Measurements from ENCODE around the gene RPA3. TPM values are rescaled to one million over a fixed set of nuclear protein-coding genes. Genes with fewer than 3 reads are reported as not detected.
"Not testable (repeated sequence)": the region's sequence is repeated elsewhere in the genome, so short reads cannot be mapped to it uniquely, and the experiment has no call there.

Gene RPA3
- polyA plus RNA-seq, 4 donors, result 64.2 to 80.5 (median 66.3) TPM

DNA sequence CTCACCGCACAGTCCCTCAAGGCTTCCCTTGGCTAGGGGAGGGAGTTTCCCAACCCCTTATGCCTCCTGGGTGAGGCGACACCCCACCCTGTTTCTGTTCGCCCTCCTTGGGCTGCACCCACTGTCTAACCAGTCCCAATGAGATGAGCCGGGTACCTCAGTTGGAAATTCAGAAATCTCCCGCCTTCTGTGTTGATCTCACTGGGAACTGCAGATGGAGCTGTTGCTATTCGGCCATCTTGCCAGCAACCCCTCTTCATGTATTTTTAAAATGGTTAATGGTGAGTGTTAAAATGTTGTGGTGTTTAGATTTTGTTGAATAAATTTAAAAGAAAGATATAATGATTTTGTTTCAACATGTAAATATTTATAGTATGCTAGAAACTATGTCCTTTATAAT is 55.9 kb downstream of the RPA3 start:
- no peak for DNase-seq (ENCODE audit: low read depth in 4 of 4, low spot score in 3 of 4)

DNA sequence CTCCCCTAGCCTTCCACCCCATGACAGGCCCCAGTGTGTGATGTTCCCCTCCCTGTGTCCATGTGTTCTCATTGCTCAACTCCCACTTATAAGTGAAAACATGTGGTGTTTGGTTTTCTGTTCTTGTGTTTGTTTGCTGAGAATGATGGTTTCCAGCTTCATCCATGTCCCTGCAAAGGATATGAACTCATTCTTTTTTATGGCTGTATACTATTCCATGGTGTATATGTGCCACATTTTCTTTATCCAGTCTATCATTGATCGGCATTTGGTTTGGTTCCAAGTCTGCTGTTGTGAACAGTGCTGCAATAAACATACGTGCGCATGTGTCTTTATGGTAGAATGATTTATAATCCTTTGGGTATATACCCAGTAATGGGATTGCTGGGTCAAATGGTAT is 61.9 kb downstream of the RPA3 start:
- not testable (repeated sequence) for DNase-seq (ENCODE audit: low read depth in 4 of 4, low spot score in 3 of 4)

DNA sequence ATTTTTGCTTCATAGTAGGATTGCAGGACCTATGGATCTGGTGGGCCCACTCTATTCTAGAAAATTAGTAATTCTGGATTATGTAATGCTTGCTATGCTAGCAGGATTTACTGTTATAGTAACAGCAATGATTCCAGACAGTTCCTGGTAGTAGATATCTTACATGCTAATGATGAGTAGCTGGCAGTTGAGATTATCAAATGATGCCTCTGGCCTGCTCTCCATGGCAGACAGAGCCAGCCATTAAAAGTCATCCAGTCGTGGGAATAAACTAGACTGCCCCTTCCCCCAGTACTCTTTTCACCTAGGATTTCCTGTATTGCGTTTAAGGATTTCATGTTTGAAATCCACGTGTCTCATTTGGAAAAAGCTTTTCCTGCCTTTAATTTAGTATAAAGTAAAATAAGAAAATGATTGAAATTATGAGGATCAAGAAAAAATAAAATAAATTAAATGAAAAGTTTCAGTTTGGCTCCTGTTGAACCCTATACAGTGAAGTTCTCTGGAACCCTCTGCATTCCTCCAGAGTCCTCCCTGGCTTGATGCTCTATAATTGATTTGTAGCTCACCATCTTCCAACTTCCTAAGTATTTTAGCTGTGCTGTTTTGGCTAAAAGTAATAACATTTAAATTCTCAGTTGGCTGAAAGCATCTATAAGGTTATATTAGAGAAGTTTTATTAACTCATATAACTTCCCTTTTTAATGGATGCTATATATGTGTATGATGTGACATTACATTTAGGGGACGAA is 63.3 kb downstream of the RPA3 start:
- DNase-seq (ENCODE audit: low read depth in 4 of 4, low spot score in 3 of 4), result no peak

DNA sequence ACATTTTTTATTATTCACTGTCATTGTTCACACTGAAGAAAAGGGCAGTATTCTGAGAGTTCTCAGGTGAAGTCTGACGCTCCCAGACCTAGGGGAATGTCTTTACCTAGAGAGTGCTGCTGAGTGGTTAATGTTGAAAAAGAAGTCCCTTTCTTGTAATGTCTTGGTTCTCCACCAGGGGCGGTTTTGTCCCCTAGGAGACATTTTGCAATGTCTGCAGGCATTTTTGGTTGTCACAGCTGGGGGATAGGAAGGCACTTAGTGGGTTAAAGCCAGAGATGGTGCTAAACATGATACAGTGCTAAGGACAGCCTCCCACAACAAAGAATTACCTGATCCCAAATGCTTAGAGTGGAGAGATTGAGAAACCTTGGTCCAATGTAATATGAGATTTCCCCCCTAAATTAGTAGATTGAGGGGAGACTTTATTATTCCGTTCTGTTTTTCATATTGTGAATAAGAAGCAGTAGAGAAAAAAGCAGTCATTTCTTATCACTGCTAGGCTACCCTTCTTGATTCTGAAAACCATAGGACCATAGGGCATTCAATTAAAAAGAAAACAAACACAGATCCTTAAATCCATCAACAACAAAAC is 64.7 kb downstream of the RPA3 start:
- no peak for DNase-seq (ENCODE audit: low read depth in 4 of 4, low spot score in 3 of 4)

DNA sequence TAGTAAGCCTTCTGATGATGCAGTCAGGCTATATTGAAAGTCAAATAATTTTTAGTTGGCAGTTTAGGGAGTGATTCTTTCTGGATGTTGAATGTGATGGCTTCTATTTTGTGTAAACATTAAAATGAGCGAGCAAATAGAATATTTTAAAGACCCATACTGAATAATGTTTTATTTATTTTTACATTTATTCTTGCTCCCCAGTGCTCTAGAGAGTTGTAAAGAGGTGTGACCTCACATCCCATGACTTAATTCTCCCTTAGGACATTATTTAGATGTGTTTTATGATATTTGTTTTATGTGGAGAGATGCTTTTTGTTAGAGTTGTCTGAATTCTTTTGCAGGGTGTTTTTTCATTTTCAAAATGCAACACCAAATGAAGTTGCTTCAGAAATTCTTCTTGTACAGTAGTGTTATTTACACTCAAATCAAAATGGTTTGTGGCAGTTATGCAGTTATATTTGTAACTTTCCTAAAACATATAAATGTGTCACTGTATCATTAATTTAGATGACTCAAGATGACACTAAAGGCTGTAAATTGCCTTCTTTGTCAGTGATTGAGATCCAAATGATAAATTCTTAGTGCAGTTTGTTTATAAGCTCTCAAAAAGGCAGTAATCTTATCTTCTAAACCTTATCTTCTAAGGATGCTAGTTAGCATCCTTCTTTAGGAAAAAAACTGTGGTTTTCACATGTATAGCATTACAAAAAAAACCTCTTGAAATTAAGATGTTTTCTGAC is 65.4 kb downstream of the RPA3 start:
- DNase-seq (ENCODE audit: low read depth in 4 of 4, low spot score in 3 of 4), result no peak

DNA sequence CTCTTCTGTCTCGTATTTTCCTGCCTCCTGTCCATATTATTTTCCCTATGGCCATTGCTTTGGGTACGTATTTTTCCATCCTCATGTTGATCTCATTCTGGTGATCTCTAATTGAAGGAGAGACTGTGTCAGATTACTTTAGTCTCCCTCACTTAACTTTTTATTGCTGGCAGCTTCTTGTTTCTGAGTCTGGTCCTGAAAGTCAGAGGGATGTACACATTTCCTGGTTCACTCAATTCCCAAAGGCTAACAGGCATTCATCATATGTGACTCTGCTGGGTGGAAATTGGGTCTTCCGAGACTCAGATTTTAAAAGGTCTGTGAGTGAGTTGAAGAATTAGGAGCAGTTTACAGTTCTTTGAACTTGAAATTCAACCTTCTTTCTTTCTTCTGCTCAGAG is 66.9 kb downstream of the RPA3 start:
- DNase-seq (ENCODE audit: low read depth in 4 of 4, low spot score in 3 of 4), result no peak

DNA sequence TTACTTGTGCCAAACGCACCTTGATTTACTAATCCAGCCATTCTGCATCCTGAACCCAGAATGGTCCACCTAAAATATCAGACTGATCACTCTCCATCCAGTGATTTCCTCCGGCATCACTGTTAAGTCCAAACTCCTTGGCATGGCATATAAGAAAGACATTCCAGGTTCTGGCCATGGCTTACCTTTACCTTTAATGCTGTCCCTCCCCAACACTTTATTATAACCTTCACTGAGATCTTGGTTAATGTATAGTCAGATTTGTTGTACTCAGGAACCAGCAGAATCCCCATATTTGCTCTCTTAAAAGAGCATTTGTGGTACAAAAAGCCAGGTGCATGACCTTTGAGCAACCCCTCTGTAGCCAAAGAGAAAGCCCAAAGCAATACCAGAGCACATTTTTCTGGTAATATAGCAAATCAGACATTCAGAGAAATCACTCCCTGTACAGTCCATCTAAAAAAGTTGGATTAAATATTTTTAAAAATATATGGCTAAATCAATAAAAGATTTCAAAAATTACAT is 67.7 kb downstream of the RPA3 start:
- DNase-seq (ENCODE audit: low read depth in 4 of 4, low spot score in 3 of 4), result no peak

DNA sequence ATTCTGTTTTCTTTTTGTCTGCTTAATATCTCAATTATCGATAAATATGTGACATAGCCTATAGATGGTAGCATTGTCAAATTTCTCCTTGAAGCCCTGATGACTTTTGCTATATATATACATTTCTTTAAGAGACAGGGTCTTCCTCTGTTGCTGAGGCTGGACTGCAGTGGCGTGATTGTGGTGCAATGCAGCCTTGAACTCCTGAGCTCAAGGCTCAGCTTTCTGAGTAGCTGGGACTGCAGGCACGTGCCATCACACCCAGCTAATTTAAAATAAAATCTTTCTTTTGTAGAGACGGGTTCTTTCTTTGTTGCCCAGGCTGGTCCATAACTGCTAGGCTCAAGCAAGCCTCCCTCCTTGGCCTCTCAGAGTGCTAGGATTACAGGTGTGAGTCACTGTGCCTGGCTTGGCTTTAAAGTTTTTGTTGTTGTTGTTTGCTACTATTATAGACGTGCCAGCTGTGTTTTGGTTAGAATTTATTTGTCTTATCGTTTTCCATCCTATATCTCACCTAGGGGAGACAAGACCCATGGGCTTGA is 70.8 kb downstream of the RPA3 start:
- no peak for DNase-seq (ENCODE audit: low read depth in 4 of 4, low spot score in 3 of 4)

DNA sequence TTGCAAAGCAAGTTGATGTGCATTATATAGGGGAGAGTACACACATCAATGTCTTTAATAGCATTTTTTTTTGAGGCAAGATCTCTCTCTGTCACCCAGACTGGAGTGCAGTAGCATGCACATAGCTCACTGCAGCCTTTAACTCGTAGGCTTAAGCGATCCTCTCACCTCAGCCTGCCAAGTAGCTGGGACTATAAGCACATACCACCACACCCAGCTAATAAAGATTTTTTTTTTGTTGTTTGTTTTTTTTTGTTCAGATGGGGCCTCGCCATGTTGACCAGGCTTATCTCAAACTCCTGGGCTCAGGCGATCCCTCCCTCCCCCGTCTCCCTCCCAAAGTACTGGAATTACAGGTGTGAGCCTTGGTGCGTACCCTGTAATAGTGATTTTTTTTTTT is 76.3 kb downstream of the RPA3 start:
- no peak for DNase-seq (ENCODE audit: low read depth in 4 of 4, low spot score in 3 of 4)

DNA sequence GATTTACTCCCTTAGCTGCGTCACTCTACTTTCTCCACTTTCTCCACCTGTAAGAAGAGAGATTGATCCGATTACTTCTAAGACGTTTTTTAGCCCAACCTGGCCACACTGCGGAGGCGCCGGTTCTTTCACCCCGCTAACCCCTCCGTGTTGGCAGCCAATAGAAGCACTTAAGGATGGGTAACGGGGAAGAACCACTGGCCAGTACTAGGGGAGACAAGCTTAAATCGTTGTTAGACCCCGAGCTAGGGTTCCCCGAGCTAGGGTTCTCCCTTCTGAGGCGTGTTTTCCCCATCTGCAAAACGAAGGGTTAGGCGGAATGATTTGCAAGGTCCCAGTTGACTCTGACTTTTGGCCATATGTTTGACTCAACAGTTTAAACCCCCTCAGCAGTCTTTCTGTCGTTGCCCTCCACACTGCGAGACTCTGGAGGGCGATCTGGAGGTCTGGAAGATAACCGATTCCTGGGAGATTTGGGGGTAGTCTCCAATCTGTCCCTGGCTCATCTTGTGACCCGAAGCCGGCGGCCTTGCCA is 77.2 kb downstream of the RPA3 start:
- no peak for DNase-seq (ENCODE audit: low read depth in 4 of 4, low spot score in 3 of 4)

DNA sequence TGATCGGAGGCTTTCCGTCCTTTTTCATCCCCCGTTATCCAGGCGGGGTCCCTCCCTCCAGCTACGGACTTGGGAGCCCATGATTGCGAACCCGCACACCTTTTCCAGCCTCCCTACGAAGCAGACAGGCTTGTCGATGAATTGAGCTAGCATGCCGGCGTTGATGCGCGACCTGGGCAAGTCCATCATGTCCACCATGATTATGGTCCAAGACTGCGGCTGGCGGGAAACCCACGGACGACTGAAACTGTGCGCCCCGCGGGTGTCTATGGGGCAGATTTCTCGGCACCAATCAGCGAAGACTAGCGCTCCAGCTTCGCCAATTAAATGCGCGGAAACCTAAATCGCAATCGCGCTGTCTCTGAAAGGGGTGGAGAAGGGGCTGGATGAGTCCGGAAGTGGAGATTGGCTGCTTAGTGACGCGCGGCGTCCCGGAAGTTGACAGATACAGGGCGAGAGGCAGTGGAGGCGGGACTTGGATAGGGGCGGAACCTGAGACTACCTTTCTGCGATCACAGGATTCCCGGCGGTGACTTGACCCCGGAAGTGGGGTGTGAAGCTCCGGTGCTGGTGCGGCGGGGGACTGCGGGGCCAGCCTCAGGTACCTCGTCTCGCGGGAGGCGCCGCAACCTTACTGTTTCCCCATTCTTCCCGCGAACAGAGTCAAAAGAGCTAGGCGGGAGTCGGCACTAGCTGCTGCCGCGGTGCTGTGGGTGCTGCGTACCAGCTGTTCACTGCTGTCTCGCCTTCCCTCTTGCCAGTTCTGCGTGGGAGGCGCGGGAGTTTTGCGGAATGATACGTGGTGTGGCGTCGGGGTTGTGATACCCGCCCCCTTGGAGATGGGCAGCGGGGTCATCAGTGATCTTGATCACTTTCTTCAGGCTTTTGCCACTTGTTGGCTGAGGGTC is 77.9 kb downstream of the RPA3 start, which contains the start of gene UMAD1:
Gene UMAD1, plus strand, starts transcription at position 532 of the 908 bp plus-strand sequence. CDS start 32,620 bp downstream, outside the sequence.
- peak; percentile 93 to 99 (median 98) for DNase-seq (ENCODE audit: low read depth in 4 of 4, low spot score in 3 of 4)

DNA sequence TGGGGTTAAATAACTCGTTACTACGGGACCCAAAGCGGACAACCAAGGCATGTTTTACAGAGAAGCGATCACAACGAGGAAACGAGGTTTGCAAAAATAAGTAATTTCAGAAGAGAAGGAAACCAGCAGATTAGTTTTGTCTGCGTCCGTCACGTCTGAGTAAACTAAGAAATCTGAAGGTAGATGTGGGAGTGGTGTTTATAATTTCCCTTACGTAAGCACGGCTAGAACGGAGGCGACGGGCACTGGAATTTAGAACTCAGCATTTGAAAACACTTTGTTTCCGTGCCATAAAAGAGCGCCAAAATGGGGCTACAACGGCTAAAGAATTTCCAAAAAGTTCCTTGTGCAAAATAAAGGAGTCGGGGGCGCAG is 78.6 kb downstream of the RPA3 start:
- no peak for DNase-seq (ENCODE audit: low read depth in 4 of 4, low spot score in 3 of 4)

DNA sequence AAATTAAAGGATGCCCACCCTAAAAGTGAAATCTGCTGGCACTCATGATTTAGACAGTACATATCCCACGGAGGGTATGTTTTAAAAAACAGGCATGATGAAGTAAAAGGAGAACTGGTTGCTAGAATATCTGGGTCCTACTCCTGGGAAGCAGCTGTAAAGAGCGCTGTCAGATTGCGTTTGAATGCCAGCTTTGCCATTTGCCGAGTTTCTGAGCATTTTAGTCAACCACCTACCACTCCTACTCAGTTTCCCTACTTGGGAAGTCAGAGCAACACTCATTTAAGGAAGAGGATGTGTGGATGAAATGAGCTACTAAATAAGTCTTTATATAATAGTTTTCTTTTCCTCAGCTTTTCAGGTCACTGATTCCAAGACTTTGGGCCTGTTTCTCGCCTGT is 79.0 kb downstream of the RPA3 start:
- DNase-seq (ENCODE audit: low read depth in 4 of 4, low spot score in 3 of 4), result no peak

DNA sequence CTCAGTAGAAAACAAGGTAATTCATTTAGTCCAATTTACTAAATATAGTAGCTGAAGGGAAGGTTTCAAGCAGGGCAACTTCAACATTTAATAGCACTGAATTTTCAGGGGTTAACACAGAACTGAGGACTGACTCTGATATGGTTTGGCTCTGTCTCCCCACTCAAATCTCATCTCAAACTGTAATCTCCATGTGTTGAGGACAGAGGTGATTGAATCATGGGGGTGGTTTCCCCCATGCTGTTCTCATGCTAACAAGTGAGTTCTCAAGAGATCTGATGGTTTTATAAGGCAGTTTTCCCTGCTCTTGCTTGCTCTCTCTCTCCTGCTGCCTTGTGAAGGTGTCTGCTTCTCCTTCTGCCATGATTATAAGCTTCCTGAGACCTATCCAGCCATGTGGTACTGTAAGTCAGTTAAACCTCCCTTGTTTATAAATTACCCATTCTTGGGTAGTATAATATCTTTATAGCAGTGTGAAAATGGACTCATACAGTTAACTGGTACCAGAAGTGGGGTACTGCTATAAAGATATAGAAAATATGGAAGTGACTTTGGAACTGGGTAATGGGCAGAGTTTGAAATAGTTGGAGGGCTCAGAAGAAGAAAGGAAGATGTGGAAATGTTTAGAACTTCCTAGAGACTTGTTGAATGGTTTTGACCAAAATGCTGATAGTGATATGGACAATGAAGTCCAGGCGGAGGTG is 87.6 kb downstream of the RPA3 start:
- DNase-seq (ENCODE audit: low read depth in 4 of 4, low spot score in 3 of 4), result no peak

DNA sequence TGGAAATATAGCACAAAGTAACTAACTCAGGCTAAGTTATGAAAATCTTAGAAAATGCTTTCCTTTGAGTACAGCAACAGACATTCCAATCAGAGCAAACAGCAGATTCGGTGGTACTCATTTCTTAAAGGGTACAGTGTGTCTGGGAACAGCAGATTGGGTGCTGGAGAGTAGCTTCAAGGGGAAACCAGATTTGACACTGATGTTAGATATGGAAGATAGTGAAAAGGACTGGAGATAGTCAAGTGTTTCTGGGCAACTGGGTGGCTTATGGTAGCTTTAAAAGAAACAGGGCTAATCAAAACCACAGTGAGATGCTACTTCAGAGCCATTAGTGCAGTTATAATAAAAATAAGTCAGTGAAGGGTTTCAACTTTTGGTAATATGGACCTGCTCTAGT is 89.9 kb downstream of the RPA3 start:
- DNase-seq (ENCODE audit: low read depth in 4 of 4, low spot score in 3 of 4), result no peak

DNA sequence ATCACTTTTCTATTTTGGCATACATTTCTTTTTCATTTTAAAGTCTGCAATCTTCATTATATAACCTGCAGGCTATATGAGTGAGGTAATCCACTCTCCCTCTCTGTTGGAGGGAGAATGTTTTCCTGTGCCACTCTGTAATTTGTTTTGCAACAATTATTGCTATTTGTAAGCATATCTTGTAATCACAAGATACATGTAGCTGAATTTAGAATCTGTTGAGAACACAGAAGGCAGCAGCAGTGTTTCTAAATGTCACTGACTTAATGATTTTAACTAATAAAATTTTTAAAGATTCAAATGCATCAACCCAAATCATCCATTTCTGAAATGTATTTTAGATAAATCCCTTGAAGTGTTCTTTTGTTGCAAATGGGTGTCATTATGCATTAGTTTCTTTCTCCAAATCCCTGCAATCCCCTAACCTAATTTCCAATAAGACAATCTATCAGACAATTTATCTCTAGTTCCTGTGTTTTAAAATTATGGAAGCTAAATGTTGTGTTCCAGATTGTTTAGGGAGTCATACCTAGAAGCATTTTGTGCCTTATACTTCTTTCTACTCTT is 97.7 kb downstream of the RPA3 start:
- DNase-seq (ENCODE audit: low read depth in 4 of 4, low spot score in 3 of 4), result no peak

DNA sequence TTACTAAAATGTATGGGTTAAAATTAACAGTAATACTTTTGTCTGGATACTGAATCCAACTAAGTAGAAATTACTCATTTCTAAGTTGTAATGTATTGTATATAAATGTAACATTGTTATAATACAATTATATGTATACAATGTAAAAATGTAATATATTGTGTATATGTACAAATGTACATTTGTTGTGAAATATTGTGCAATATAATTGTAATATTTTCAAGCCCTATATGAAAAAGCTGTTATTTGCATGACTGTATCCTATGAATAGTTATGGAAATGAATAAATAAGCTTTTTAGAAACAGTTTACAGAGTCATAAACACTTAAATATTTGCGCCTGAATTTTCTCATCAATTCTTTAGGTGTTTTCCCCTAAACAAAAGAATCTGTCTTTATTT is 98.2 kb downstream of the RPA3 start:
- no peak for DNase-seq (ENCODE audit: low read depth in 4 of 4, low spot score in 3 of 4)

DNA sequence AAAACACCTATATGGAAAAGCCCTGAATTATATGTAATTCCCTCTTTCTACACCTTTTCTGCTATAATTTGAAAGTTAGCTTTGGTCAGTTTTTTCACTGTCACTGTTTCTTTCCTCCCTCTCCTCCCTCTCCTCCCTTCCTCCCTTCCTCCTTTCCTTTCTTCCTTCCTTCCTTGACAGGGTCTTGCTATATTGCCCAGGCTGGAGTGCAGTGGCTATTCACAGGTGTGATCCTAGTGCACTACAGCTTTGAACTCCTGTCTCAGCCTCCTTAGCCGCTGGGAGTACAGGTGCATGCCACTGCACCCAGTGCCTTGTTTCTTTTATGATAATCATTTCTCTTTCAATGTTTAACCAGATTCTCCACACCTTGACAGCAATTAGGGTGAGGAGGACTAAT is 100.0 kb downstream of the RPA3 start:
- DNase-seq (ENCODE audit: low read depth in 4 of 4, low spot score in 3 of 4), result no peak

DNA sequence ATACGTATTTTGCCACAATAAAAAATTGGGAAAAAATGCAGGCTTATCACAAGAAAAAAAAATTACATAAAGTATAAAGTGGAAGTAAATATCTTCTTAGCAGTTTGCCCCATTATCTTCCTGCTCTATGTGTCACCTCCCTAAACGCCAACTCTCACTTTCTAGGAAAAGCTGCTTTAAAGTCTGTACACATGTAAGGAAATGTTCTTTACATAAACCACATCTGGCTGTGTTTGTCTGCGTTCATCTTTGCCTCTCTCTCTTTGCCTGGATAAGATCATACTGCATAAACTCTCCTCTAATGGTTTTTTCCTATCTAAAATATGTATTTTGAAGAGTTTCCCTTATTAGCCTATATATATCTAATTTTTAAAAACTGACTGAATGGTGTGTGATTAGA is 100.9 kb downstream of the RPA3 start:
- DNase-seq (ENCODE audit: low read depth in 4 of 4, low spot score in 3 of 4), result no peak
